ENCODE measurements around the gene TCF25.

TCF25 gene

GRCh38 chr16:89837014-89837546 is 36.3 kb upstream of the TCF25 start:
- Mint-ChIP-seq H3K4me1 (peaks cover 26% of the 10 kb centered on the region), H3K27me3 (peaks cover 18% of the 10 kb centered on the region), H3K27ac (no peak overlapping the region), H3K36me3 (no peaks in the 10 kb centered on the region), H3K4me3 (peak overlapping the region; percentile 56), H3K9me3 (no peaks in the 10 kb centered on the region)
- peak; percentile 3 for ATAC-seq

- H3K27me3 Mint-ChIP-seq, result peaks cover 18% of the 10 kb centered on the region
- no peaks in the 10 kb centered on the region for H3K9me3 Mint-ChIP-seq
- no peak overlapping the region for H3K27ac Mint-ChIP-seq
- H3K4me3 Mint-ChIP-seq, result no peak overlapping the region
- H3K4me1 Mint-ChIP-seq, result peaks cover 43% of the 10 kb centered on the region
- ATAC-seq, result peak; percentile 78
- H3K36me3 Mint-ChIP-seq, result no peaks in the 10 kb centered on the region
Observed at GRCh38 chr16:89841275-89841674, 32.1 kb upstream of the TCF25 start.

GRCh38 chr16:89842471-89843408 is 30.7 kb upstream of the TCF25 start:
- no peak overlapping the region for H3K27ac Mint-ChIP-seq
- H3K36me3 Mint-ChIP-seq, result no peaks in the 10 kb centered on the region
- no peak for ATAC-seq
- H3K27me3 Mint-ChIP-seq, result peaks cover 18% of the 10 kb centered on the region
- H3K9me3 Mint-ChIP-seq, result no peaks in the 10 kb centered on the region
- H3K4me1 Mint-ChIP-seq, result peaks cover 35% of the 10 kb centered on the region
- no peak overlapping the region for H3K4me3 Mint-ChIP-seq

GRCh38 chr16:89843409-89844350 is 29.7 kb upstream of the TCF25 start:
- H3K9me3 Mint-ChIP-seq, result no peaks in the 10 kb centered on the region
- no peak overlapping the region for H3K27ac Mint-ChIP-seq
- ATAC-seq, result no peak
- no peak overlapping the region for H3K4me3 Mint-ChIP-seq
- H3K27me3 Mint-ChIP-seq, result peaks cover 18% of the 10 kb centered on the region
- no peaks in the 10 kb centered on the region for H3K36me3 Mint-ChIP-seq
- H3K4me1 Mint-ChIP-seq, result peaks cover 26% of the 10 kb centered on the region

GRCh38 chr16:89844739-89845339 is 28.6 kb upstream of the TCF25 start:
- Mint-ChIP-seq H3K9me3 (no peaks in the 10 kb centered on the region), H3K4me3 (no peak overlapping the region), H3K4me1 (peaks cover 24% of the 10 kb centered on the region), H3K36me3 (no peaks in the 10 kb centered on the region), H3K27me3 (peaks cover 27% of the 10 kb centered on the region), H3K27ac (no peak overlapping the region)
- ATAC-seq, result no peak

GRCh38 chr16:89845417-89845816 is 28.0 kb upstream of the TCF25 start:
- peaks cover 24% of the 10 kb centered on the region for H3K4me1 Mint-ChIP-seq
- H3K9me3 Mint-ChIP-seq, result no peaks in the 10 kb centered on the region
- peak; percentile 50 for ATAC-seq
- H3K27me3 Mint-ChIP-seq, result peaks cover 27% of the 10 kb centered on the region
- H3K27ac Mint-ChIP-seq, result no peak overlapping the region
- H3K36me3 Mint-ChIP-seq, result no peaks in the 10 kb centered on the region
- H3K4me3 Mint-ChIP-seq, result no peak overlapping the region

GRCh38 chr16:89847051-89847939 is 26.1 kb upstream of the TCF25 start:
- Mint-ChIP-seq H3K27me3 (peaks cover 36% of the 10 kb centered on the region), H3K36me3 (no peaks in the 10 kb centered on the region), H3K27ac (no peak overlapping the region), H3K4me1 (peaks cover 17% of the 10 kb centered on the region), H3K9me3 (no peaks in the 10 kb centered on the region), H3K4me3 (no peak overlapping the region)
- ATAC-seq, result no peak

GRCh38 chr16:89847940-89848297 is 25.5 kb upstream of the TCF25 start:
- Mint-ChIP-seq H3K4me1 (peaks cover 17% of the 10 kb centered on the region), H3K9me3 (no peaks in the 10 kb centered on the region), H3K27ac (no peak overlapping the region), H3K4me3 (no peak overlapping the region), H3K36me3 (no peaks in the 10 kb centered on the region), H3K27me3 (peaks cover 41% of the 10 kb centered on the region)
- ATAC-seq, result no peak

GRCh38 chr16:89848974-89849373 is 24.4 kb upstream of the TCF25 start:
- Mint-ChIP-seq H3K27ac (no peak overlapping the region), H3K4me1 (peaks cover 17% of the 10 kb centered on the region), H3K36me3 (no peaks in the 10 kb centered on the region), H3K27me3 (peaks cover 49% of the 10 kb centered on the region), H3K9me3 (no peaks in the 10 kb centered on the region), H3K4me3 (no peak overlapping the region)
- no peak for ATAC-seq

GRCh38 chr16:89853306-89853993 is 19.9 kb upstream of the TCF25 start:
- H3K4me1 Mint-ChIP-seq, result no peaks in the 10 kb centered on the region
- H3K27ac Mint-ChIP-seq, result no peak overlapping the region
- no peaks in the 10 kb centered on the region for H3K9me3 Mint-ChIP-seq
- no peak overlapping the region for H3K4me3 Mint-ChIP-seq
- peaks cover 39% of the 10 kb centered on the region for H3K27me3 Mint-ChIP-seq
- no peaks in the 10 kb centered on the region for H3K36me3 Mint-ChIP-seq
- no peak for ATAC-seq

- ATAC-seq, result no peak
- H3K4me1 Mint-ChIP-seq, result peaks cover 2% of the 10 kb centered on the region
- no peaks in the 10 kb centered on the region for H3K9me3 Mint-ChIP-seq
- no peak overlapping the region for H3K27ac Mint-ChIP-seq
- no peaks in the 10 kb centered on the region for H3K36me3 Mint-ChIP-seq
- H3K27me3 Mint-ChIP-seq, result peaks cover 50% of the 10 kb centered on the region
- H3K4me3 Mint-ChIP-seq, result no peak overlapping the region
Observed at GRCh38 chr16:89855301-89855945, 18.0 kb upstream of the TCF25 start.

GRCh38 chr16:89855986-89856385 is 17.4 kb upstream of the TCF25 start:
- ATAC-seq, result no peak
- Mint-ChIP-seq H3K27me3 (peaks cover 55% of the 10 kb centered on the region), H3K4me3 (no peak overlapping the region), H3K27ac (no peak overlapping the region), H3K36me3 (no peaks in the 10 kb centered on the region), H3K9me3 (no peaks in the 10 kb centered on the region), H3K4me1 (peaks cover 8% of the 10 kb centered on the region)

- Mint-ChIP-seq H3K4me1 (peaks cover 27% of the 10 kb centered on the region), H3K27me3 (peaks cover 34% of the 10 kb centered on the region), H3K4me3 (no peak overlapping the region), H3K27ac (no peak overlapping the region), H3K36me3 (no peaks in the 10 kb centered on the region), H3K9me3 (no peaks in the 10 kb centered on the region)
- ATAC-seq, result no peak
Observed at GRCh38 chr16:89858973-89859614, 14.3 kb upstream of the TCF25 start.
